GM12891 (cell line): ENCODE data around the gene KRT15.

ENCODE experiments used
- PAX5 ChIP-seq: IDR thresholded peaks from 2 replicates; pipeline ENCODE4 v1.6.1; 2011; ENCODE audit warnings: low read length, moderate library complexity, mild to moderate bottlenecking; ENCODE audit not compliant: insufficient read depth, severe bottlenecking
- POLR2A ChIP-seq: IDR thresholded peaks from 2 replicates; pipeline ENCODE4 v1.6.1; 2011; ENCODE audit warnings: low read depth, low read length, control low read depth
- POLR2AphosphoS5 ChIP-seq: IDR thresholded peaks from 2 replicates; pipeline ENCODE4 v1.6.1; 2011; ENCODE audit warnings: low read depth, low read length, control low read depth
- SPI1 ChIP-seq: IDR thresholded peaks from 2 replicates; pipeline ENCODE4 v1.6.1; 2011; ENCODE audit warnings: low read depth, low read length, control low read depth
- TAF1 ChIP-seq: IDR thresholded peaks from 2 replicates; pipeline ENCODE4 v1.6.1; 2011; ENCODE audit warnings: low read depth, low read length, control low read depth

GRCh38 chr17:41565338-41565737 lies 46.6 kb upstream of the KRT15 start:
- TF ChIP-seq POLR2A: no peak
- no peak for TF ChIP-seq POLR2AphosphoS5
- no peak for TF ChIP-seq SPI1
- no peak for TF ChIP-seq TAF1
- TF ChIP-seq PAX5: no peak
